NCI-H510A (cell line): ENCODE measurements around the gene CREB5.

ENCODE experiments used
- DNase-seq: peaks from one replicate; lab custom pipeline; 2025; lab: John Stamatoyannopoulos, UW

The CREB5 gene

DNA sequence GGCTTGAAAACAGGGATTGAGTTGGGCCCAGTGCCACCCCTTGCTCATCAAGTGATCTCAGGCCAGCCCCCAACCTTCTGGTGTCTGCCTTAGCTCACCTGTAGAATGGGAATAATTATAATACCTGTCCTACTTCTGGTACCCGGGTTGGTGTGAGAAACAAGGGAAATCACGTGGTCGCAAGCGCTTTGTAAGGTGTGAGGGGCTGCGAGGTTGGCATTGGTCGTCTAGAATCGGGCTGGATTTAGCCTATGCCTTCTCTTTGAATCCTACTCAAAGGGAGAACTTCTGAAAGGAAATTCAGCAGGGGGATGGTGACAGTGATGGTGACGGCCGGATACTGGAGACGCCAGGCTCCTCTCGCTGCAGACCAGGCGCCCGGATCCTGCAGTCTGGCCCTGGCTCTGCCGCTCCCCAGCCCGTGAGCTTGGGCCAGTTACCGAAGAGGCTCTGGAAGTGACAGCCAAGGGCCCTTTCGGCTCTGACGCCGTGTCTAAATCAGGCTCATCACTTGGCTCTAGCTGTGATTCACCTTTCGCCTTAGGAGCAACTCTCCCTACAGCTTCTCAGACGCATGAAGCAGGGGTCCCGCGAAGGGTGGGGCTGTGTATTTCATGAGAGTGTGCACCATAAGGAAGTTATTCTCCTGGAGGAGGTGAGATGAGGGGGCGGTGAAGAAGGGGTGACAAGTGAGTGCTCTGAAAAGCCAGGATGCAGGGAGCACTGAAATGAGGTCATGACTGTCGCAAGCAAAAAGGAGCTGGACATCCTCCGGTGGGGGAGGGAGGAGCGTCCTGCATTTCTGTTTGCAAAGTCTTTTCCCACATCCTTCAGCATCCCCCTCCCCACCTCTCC is 4.0 kb upstream of the CREB5 start:
- DNase-seq: no peak

DNA sequence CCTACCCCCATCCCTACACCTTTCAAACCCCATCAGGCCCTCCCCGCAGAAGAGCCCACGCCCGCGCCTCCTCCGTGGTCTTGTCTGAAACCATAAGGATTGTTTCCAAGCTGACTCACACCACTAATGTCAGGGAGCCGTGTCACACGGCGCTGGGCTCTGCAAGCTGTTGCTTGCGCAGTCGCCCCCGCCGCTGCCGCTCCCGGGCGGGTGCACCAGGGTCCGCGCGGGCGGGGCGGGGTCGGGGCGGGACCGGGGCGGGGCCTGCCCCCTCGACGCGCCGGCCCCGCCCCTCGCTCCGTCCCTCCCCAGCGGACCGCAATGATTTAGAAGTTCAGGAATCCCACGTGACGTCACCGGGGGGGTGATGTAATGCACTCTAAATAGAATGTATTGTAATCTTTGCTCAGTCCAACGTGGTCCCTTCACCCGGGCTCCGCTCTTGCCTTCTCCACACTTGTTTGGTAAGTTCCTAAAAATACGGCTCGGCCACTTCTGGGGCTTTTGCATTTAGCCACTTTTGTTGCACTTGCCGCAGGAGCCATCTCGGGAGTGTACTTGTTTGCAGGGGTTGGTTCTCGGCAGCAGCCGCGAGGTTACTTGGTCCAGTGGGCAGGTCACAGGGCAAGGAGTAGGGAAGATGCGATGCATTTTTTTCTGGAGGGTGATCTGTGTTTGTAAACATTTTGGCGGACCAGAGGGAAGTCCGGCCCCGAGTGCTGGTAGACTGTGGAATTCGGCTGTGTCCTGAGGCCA is 3.2 kb upstream of the CREB5 start:
- peak; percentile 61 for DNase-seq

DNA sequence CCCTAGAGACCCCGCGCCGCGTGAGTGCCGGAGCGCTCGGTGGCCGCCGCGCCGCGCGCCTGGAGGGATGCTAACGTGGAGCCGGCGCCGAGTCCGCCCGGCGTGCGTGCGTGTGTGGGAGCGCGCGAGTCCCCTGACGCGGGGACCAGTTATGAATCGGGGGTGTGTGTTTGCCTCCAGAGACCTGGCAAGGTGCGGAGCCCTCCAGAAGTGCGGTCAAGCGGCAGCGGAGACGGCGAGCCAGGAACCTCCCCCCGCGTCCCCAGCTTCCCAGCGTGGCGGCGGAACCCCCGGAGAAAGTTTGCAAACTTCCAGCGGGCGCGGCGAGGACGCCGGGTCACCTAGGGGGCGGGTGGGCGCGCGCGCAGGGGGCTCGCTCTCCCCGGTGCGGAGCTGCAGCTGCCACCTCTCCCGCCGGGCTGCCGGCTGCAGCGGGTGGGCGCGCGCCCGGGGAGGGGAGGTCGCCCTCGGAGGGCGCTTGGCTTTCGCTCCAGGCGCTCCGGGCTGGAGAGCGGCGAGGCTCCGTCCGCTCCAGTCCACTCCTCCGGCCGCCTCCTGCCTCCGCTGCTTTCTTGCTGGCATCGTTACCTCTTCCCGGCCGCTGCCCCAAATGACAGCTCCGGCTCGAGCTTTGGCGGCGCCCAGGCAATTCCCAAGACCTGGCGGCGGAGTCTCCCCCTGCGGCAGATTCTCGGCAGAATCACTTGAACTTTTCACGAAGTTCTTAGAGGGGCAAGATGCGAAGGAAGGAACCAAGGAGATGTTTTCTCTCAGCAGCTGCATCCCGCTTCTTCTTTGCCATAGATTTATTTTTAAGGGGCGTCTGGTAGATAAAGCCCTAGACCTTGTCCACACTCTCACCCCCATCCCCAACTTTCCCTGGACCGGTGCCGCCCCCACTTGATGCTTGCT is 2.3 kb upstream of the CREB5 start:
- no peak for DNase-seq

DNA sequence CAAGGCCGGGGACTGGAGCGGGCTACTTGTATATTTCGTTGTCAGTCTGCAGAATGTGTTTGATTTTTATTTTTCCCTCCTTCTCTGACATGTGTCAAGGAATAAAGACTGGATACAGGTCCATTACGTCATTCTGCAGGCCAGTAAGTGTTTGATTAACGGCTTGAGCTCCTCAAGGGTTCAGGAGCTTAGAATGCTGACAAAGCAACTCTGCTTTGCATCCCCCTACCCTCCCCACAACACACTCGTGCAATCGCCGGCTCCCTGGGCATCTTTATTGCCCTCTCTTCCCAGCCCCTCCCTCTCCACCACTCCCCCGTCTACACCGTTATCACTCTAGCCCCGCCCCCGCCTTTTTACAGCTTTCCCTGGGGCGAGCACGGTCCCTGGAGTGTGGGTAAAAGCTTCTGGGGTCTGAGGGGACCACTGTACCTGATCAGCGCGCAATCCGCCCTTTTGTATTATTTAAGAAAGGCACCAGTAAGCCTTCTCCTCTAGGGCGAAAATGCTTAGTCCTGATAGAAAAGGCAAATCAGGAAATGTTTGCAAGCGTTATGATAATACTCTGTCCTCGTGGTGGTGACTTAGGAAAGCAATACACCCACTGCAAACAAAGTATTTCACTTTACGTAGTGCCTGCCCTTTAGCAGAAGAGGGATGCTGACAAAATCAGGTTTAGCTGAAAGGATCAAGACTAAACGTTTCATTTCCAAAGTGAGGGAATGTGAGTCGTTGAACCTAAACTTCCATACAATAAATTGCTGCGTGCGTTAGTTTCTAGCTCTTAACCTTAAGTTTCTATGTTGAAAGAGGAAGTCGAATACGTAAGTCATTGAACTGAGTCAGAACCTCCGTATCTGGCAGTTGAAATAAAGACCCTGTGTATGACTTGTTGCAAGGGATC is 1.4 kb upstream of the CREB5 start:
- peak; percentile 35 for DNase-seq

DNA sequence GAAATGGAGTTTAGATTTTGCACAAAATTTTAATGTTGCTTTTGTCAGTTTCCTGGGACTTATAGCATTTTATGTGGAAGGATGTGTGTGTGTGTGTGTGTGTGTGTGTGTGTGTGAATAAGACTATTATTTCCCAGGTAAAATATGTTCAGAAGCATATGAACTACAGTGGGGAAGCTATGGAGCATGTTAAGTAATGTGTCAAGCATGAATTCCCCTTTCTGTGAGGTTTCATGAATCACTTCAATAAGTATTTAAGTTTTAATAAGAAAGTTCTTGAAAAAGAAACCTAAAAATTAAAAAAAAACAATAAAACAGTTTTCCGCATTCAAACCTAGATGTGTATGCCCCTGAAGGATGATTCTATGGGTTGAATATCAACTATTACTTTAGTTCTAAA is 693 bp downstream of the CREB5 start:
- no peak for DNase-seq

DNA sequence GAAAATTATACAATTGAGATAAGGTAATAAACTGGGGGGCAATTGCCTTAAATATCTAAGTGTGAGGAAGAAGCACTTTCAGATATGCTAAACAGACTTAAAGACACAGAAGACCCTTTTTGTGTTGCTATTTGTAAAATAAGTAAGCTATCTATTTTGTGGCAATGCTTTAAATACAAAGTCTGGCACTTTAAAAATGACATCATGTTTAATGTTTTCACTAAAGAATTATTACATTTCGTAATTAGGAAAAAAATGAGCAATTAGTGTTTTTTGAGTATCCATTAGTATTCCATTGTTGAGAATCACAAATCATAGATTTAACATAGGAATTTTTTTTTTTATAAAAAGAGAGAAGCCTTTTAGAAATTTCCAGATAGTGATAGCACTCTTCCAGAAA is 2.1 kb downstream of the CREB5 start:
- DNase-seq: no peak

DNA sequence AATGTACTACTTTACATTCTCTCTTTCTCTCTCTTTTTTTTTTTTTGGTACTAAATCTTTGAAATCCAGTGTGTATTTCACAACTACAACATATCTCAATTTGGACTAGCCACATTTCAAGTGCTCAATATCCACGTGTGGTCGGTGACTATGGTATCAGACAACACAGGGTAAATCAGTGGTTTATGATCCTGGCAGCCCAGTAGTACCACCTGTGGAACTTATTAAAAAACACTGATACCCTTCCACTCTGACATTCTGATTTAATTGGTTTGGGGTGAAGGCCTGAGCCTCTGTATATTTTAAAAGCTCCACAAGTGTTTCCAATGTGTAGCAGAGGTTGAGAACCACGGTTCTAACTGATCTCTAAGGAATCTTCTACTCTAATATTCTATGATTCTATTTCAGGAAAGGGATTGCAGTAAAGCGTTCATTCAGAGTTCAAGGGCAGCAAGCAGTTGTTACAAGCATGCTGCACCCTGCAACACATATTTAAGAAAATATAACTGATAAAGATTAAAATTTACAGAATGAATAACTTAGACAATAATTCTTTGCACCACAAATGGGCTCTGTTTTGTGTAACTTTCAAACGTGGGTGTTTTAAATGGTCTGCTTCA is 5.1 kb downstream of the CREB5 start:
- no peak for DNase-seq

DNA sequence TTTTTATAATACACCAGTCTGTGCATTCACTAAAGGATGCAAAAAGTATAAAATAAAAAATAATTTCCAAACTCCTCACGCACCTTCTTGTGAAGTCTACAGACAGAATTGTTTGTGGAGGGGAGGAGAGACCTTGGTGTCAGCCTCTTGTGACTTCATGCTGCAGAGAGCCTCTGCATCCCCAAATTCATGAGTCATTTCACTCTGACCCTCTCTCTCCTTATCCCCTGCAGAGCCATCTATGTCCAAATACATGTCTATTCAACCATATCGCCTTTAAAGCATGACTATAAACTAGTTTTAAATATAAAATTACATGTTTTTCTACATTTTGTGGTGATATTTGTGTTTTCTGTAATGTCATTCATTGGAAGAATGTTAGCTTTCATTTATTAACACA is 6.0 kb downstream of the CREB5 start:
- DNase-seq: no peak

DNA sequence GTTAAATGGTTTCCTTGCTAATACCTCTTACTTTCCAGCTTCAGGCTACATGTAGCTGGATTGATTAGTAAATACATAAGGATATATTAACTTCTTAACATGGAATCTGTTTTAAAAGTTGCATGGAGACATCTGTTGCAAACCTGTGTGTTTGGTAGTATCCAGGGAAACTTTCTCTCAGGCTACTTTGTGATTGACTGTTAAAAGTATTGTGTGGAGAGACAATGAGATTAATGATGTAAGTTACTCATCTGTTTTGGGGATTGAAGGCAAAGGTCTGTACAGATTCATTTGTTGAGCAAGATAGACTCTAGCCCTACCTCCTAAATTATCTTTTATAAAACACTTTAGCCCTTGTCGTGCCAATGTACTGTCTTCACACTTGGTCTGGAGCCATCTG is 6.6 kb downstream of the CREB5 start:
- DNase-seq: no peak

DNA sequence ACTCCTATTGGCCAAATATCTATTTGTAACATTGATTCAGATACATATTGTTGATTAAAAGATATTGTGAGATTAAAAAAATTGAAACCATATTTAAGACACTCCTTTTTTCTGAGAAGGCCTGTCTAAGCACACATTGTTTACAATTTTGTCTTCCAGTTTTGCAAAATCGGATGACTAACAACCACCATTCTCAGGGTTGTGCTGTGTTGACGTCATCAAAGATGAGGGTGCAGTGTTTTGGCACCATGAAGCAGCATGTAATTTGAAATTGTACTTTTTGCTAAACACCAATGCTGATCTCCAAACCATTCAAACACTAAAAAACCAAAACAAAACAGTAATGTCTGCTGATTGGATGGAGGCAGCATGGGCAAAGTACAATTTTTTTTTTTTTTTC is 7.4 kb downstream of the CREB5 start:
- no peak for DNase-seq

DNA sequence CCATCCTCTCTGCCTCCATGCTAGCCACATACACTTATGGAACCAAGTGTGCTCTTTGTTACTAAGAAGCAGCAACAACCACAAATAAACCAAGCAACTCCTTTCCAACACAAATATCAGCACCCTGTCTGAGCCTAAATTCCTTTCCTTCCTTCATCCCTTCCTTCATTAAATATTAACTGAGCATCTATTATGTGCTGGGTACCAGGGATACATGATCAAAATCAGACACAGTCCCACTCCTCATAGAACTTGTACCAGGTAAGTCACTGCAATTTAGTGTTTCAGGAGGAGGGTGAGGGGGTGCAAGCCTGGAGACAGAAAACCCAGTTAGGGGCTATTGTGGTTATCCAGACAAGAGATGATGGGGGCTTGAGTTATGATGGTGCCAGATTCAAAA is 10.8 kb downstream of the CREB5 start:
- DNase-seq: no peak

DNA sequence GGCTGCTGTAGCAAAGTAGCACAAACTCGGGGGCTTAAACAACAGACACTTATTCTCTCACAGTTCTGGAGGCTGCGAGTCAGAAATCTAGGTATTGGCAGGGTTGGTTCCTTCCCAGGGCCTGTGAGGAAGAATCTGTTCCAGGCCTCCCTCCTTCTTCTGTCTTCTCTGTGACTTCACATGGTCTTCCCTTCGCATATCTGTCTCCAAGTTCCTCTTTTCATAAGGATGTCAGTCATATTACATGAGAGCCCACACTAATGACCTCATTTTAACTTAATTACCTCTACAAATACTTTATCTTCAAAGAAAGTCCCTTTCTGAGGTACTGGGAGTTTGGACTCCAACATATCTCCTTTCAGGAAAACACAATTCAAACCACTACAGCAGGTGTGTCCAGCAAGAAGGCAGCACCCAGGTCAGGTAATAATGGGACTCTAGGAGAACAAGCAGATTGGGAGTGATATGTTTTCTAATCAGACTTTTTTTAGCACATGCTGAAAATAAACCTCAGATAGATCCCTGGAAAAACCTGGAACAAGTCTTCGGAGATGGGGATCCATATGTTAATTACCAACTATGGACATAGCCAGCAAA is 11.7 kb downstream of the CREB5 start:
- DNase-seq: no peak

DNA sequence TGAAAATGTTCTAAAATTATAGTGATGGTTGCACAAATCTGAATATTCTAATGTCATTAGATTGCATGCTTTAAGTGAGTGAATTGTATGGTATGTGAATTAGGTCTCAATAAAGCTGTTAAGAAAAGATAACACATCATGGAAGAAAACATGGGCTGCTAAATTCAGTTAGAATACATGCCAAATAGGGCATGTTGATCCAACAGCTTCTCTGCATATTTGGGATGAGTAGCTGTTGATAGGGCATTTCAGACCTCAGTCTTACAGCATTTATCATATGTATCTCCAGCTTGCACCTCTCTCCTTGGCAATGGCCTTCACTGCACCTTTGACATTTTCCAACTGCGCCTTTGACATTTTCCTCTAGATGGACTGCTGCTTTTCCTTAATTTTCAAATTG is 13.2 kb downstream of the CREB5 start:
- no peak for DNase-seq

DNA sequence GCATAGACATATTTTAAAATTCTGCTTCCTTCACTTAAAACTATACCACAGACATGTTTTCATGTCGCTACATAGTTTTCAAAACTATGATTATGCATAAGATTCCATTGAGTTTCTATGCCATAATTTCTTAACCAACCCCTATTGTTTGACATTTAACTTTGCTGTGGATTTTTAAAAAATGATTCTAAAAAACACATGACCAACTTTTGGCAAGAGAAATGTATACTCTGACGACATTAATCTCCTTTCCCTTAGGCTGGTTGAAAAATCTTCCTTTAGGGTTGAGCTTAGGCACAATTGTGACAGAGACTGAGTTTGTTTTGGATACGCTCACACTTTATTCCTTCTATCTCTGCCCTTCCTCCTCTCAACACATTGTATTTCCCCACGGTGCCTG is 14.9 kb downstream of the CREB5 start:
- DNase-seq: no peak

DNA sequence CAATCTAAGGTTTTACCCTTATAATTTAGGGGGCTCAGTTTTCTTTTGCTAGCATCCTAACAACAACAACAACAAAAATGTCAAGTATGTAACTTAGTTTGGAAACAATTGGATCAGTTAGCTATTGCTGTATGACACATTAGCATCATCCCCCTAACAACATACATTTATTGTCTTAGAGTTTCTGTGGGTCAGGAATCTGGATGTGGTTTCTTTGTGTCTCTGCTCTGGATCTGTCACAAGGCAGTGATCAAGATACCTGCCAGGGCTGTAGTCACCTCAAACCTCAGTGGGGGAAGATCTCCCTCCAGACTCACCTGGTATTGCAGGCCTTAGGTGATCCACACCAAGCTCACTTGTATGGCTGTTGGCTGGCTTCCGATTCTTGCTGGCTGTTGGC is 18.3 kb downstream of the CREB5 start:
- no peak for DNase-seq

DNA sequence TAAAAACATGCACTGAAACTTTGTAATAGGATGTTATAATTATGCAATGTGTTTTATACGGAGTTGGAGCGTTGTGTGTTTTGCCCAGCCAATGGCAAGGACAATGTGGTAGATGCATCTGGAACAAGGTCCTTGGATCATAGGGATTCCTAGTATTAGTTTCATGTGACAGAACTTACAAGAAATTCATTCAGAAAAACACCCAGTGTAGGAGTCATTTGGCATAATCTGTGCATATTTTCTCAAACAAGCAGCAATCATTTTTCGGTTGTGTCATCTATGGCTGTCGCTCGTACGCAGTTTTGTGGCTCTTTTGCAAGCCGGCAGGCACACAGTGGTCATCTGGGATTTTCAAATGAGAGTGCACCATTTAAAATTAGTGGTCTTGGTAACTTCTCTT is 19.8 kb downstream of the CREB5 start:
- DNase-seq: no peak

DNA sequence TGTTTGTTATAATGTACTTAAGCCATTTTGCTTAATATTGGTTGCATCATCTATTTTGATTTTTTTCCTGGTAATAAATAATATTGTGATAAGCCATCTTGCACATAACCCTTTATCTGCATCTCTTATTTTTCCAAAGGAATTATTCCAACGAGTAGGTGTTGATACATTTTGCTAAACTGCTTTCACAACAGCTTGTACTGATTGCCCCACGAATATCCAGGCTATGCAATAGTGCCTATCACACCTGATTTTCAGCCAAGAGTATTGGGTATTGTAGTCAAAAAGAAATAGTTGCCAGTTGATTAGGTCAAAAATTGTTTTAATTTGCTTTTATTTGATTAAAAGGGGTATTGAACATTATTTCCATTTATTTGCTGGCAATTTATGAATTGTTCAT is 20.7 kb downstream of the CREB5 start:
- no peak for DNase-seq

DNA sequence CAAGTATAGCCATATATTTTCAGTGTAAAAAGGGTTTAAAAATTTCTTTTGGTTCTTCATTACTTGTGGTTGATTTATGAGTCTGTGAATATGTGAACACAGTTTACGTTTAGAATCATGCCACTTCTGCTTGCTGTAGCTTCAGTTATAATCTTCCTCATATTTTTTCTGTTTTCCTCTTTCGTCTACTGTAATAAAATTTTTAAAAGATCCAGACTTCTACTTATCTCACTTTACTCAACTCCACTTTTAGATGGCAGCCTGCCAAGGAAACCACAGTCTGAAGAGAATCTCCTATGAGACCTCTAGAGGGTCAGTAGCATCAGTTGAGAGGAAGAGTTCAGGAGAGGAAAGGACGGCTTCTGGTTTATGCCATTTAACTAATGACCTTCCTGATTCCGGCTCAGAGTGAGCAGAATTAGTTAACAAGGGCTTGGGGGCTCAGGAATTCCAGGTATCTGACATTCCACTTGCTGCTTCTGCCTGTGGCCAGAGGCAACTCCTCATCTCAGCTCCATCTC is 21.4 kb downstream of the CREB5 start:
- DNase-seq: peak; percentile 12

DNA sequence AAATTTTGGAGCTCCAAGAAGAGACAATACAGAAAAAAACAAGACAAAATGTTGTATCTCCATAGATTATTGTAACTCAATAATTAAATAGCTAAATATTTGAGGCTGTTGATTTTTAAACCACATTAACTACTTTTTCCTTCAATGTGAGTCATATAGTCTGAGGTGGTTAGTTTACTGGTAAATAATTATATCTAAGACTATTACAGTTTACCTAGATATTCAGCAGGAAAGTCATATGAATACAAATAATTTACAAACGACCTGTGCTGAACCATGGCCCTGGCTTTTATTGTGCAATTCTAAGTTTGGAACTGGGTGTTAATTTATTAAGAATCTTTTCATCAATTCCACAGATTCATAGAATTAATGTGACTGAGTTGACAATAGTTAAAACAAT is 22.2 kb downstream of the CREB5 start:
- DNase-seq: no peak

DNA sequence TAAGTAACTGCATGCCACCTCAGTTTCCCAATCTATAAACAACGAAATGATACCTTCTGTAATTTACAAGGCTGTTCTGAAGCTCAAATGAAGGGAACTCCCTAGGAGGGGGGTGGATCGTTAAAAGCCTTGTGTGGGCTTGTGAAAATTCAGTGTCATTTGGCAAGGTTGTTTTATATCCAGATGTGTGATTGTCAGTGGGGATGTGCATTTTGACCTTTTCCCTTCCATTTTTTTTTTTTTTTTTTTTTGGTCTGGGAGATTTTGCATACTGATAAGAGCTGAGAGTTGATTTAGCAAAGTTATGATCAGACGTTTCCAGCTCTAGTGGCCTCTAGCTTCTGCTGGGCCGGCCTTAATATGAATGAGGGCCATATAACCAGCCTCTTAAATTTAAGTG is 22.8 kb downstream of the CREB5 start:
- no peak for DNase-seq
